H1 (cell line): Measurements from ENCODE around the gene LCORL.

Source experiments
- CHD1 ChIP-seq: IDR thresholded peaks from 2 replicates; pipeline ENCODE4 v1.6.1; 2012; ENCODE audit warnings: low read depth, low read length, improper control_type of control experiment
- CTCF ChIP-seq, 3 experiments: IDR thresholded peaks; 1 replicate in 2 of 3; 2 replicates in 1 of 3; pipeline versions ENCODE4 v1.5.1 to v1.6.1; 2011; ENCODE audit warnings: low read length in 3 of 3, mild to moderate bottlenecking in 3 of 3, inconsistent platforms in 2 of 3, low read depth in 1 of 3, moderate library complexity in 1 of 3; ENCODE audit not compliant: insufficient read depth in 1 of 3; ENCODE audit errors: control extremely low read depth in 1 of 3
- EZH2 ChIP-seq: fragments of 200-600 bp; sonication (generic); IDR thresholded peaks from 2 replicates; pipeline ENCODE4 v1.7.1; 2012; ENCODE audit warnings: low read depth, mild to moderate bottlenecking, moderate library complexity, low read length, inconsistent platforms; ENCODE audit not compliant: severe bottlenecking
- FOSL1 ChIP-seq: IDR thresholded peaks from 2 replicates; pipeline ENCODE4 v1.6.1; 2011; ENCODE audit warnings: mild to moderate bottlenecking, low read depth, low read length, moderate library complexity; ENCODE audit not compliant: insufficient read depth
- GTF2F1 ChIP-seq: IDR thresholded peaks from 2 replicates; pipeline ENCODE4 v1.6.1; 2012; ENCODE audit warnings: low read depth, low read length, improper control_type of control experiment, borderline replicate concordance
- KDM1A ChIP-seq: fragments of 200-600, 300-600 bp; sonication (generic); IDR thresholded peaks from 2 replicates; pipeline ENCODE4 v1.7.1; 2016; ENCODE audit warnings: mild to moderate bottlenecking, low read length, borderline replicate concordance
- SAP30 ChIP-seq: fragments of 300-600 bp; sonication (generic); IDR thresholded peaks from 2 replicates; pipeline ENCODE4 v1.7.1; 2012; ENCODE audit warnings: low read length, moderate library complexity, mild to moderate bottlenecking, inconsistent platforms; ENCODE audit not compliant: insufficient read depth, insufficient replicate concordance
- SP1 ChIP-seq: IDR thresholded peaks from 2 replicates; pipeline ENCODE4 v1.6.1; 2011; ENCODE audit warnings: low read depth, low read length
- SRF ChIP-seq: IDR thresholded peaks from 2 replicates; pipeline ENCODE4 v1.6.1; 2011; ENCODE audit warnings: mild to moderate bottlenecking, low read depth, low read length, moderate library complexity
- TCF12 ChIP-seq: IDR thresholded peaks from 2 replicates; pipeline ENCODE4 v1.6.1; 2011; ENCODE audit warnings: low read depth, mild to moderate bottlenecking, low read length

GRCh38 chr4:18051281-18051680 lies 29.7 kb upstream of the LCORL start:
- TF ChIP-seq TCF12: no peak
- TF ChIP-seq CTCF (IDR thresholded peaks at IDR 0.05; ENCODE audit: control extremely low read depth in 1 of 3, insufficient read depth in 1 of 3, low read depth in 1 of 3, low read length in 3 of 3): no peak
- TF ChIP-seq SP1: no peak
- TF ChIP-seq CHD1: no peak
- TF ChIP-seq KDM1A: no peak
- TF ChIP-seq GTF2F1: no peak
- TF ChIP-seq SAP30: no peak
- TF ChIP-seq EZH2: no peak
- no peak for TF ChIP-seq SRF
- TF ChIP-seq FOSL1: no peak
